ENCODE measurements around the gene TRIM31.

DNA sequence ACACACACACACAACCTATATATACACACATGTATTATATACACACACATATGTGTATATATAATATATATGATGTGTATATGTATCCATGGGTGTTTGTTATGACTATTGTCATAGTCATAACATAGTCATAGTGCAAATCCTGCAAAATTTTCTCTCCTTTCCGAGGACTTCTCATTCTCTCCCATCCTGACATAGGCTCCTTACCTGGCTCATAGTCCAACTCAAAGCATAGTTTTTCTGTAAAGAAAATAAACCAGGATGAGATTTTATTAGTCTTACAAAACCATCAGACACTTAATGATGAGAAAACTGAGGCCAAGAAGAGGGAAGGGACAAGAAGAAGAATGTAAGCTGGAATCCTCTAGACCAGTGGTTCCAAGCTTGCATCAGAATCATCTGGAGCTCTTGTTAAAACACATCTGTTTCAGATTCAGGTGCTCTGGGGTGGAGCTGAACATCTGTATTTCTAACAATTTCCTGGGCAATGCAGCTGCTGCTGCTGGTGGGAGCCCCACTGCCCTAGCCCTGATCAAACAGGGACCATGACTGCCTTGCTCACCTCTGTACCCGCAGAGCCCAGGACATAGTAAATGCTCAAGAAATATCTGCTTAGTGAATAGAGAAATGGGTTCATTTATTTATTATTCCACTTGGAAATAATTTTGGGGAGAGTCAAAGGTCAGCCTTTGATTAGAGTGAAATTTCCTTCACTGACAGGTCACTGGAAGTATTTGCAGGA is 42.8 kb upstream of the TRIM31 start:
- TF ChIP-seq, protein P1, sequence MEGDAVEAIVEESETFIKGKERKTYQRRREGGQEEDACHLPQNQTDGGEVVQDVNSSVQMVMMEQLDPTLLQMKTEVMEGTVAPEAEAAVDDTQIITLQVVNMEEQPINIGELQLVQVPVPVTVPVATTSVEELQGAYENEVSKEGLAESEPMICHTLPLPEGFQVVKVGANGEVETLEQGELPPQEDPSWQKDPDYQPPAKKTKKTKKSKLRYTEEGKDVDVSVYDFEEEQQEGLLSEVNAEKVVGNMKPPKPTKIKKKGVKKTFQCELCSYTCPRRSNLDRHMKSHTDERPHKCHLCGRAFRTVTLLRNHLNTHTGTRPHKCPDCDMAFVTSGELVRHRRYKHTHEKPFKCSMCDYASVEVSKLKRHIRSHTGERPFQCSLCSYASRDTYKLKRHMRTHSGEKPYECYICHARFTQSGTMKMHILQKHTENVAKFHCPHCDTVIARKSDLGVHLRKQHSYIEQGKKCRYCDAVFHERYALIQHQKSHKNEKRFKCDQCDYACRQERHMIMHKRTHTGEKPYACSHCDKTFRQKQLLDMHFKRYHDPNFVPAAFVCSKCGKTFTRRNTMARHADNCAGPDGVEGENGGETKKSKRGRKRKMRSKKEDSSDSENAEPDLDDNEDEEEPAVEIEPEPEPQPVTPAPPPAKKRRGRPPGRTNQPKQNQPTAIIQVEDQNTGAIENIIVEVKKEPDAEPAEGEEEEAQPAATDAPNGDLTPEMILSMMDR (IDR thresholded peaks at IDR 0.05), result no peak
- TF ChIP-seq RORB (CRISPR knock-in tag; IDR thresholded peaks at IDR 0.05) (no peak), SMAD3 (CRISPR knock-in tag; IDR thresholded peaks at IDR 0.05; ENCODE audit: borderline replicate concordance) (no peak), CREM (CRISPR knock-in tag; IDR thresholded peaks at IDR 0.05) (no peak), ZBTB21 (CRISPR knock-in tag; IDR thresholded peaks at IDR 0.05; ENCODE audit: borderline replicate concordance) (no peak), SOX15 (CRISPR knock-in tag; IDR thresholded peaks at IDR 0.05) (no peak), JUN (CRISPR knock-in tag; IDR thresholded peaks at IDR 0.05) (no peak), GRHL2 (CRISPR knock-in tag; IDR thresholded peaks at IDR 0.05; ENCODE audit: insufficient replicate concordance, severe bottlenecking) (no peak), ZNF423 (CRISPR knock-in tag; IDR thresholded peaks at IDR 0.05) (no peak), ZNF121 (CRISPR knock-in tag; IDR thresholded peaks at IDR 0.05) (no peak)
- TF ChIP-seq, protein P2, sequence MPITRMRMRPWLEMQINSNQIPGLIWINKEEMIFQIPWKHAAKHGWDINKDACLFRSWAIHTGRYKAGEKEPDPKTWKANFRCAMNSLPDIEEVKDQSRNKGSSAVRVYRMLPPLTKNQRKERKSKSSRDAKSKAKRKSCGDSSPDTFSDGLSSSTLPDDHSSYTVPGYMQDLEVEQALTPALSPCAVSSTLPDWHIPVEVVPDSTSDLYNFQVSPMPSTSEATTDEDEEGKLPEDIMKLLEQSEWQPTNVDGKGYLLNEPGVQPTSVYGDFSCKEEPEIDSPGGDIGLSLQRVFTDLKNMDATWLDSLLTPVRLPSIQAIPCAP (CRISPR knock-in tag; IDR thresholded peaks at IDR 0.05), result no peak
- TF ChIP-seq, protein P3, sequence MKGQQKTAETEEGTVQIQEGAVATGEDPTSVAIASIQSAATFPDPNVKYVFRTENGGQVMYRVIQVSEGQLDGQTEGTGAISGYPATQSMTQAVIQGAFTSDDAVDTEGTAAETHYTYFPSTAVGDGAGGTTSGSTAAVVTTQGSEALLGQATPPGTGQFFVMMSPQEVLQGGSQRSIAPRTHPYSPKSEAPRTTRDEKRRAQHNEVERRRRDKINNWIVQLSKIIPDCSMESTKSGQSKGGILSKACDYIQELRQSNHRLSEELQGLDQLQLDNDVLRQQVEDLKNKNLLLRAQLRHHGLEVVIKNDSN (CRISPR knock-in tag; IDR thresholded peaks at IDR 0.05), result no peak
